HepG2 (cell line): ENCODE results near the gene OASL. TPM values are rescaled to one million over a fixed set of nuclear protein-coding genes. Genes with fewer than 3 reads are reported as not detected.

ENCODE experiments used
- ATF6 ChIP-seq: sonication (generic); formaldehyde crosslinking; conservative IDR thresholded peaks from 2 replicates; pipeline ENCODE4 v1.4.0; 2020; ENCODE audit warnings: missing genetic modification reagents
- FOXA1 ChIP-seq, 2 experiments: fragments of 450-650 bp in 1 of 2; sonication (generic) in 1 of 2; formaldehyde crosslinking in 1 of 2; IDR thresholded peaks; 2 replicates each; pipeline versions ENCODE4 v1.4.0 to v1.6.1; 2016 to 2020; ENCODE audit warnings: missing genetic modification reagents in 1 of 2
- JUND ChIP-seq: sonication (generic); formaldehyde crosslinking; IDR thresholded peaks from 2 replicates; pipeline ENCODE4 v1.8.0; 2022; ENCODE audit warnings: mild to moderate bottlenecking, missing genetic modification reagents
- POLR2G ChIP-seq: fragments of 200-400 bp; formaldehyde crosslinking; IDR thresholded peaks from 2 replicates; pipeline ENCODE4 v1.6.1; 2018; ENCODE audit warnings: mild to moderate bottlenecking, low read depth, low read length, moderate library complexity
- SAP130 ChIP-seq: IDR thresholded peaks from 2 replicates; pipeline ENCODE4 v1.6.1; 2016; ENCODE audit warnings: low read depth
- SMC3 ChIP-seq: IDR thresholded peaks from 2 replicates; pipeline ENCODE4 v1.6.1; 2011; ENCODE audit warnings: low read length, improper control_type of control experiment
- TEAD3 ChIP-seq: optimal IDR thresholded peaks from 2 replicates; pipeline ENCODE3; 2016; ENCODE audit warnings: borderline replicate concordance
- ZFX ChIP-seq: sonication (generic); formaldehyde crosslinking; IDR thresholded peaks from 2 replicates; pipeline ENCODE4 v1.4.0; 2020; ENCODE audit warnings: mild to moderate bottlenecking, low read depth, missing genetic modification reagents, moderate library complexity
- ZNF407 ChIP-seq: sonication (generic); formaldehyde crosslinking; IDR thresholded peaks from one replicate; pipeline ENCODE4 v1.5.1; 2020; ENCODE audit warnings: mild to moderate bottlenecking, missing genetic modification reagents; ENCODE audit errors: not compliant biosample characterization
- ZNF574 ChIP-seq: sonication (generic); formaldehyde crosslinking; IDR thresholded peaks from 2 replicates; pipeline ENCODE4 v1.4.0; 2020; ENCODE audit warnings: missing genetic modification reagents
- ZNF747 ChIP-seq: sonication (generic); formaldehyde crosslinking; IDR thresholded peaks from 2 replicates; pipeline ENCODE4 v1.8.1; 2023; ENCODE audit warnings: missing genetic modification reagents, mild to moderate bottlenecking, borderline replicate concordance
- ZNF879 ChIP-seq: sonication (generic); formaldehyde crosslinking; IDR thresholded peaks from 2 replicates; pipeline ENCODE4 v1.8.1; 2023; ENCODE audit warnings: missing genetic modification reagents
- ZUFSP ChIP-seq: sonication (generic); formaldehyde crosslinking; IDR thresholded peaks from 2 replicates; pipeline ENCODE4 v1.9.0; 2021; ENCODE audit warnings: missing genetic modification reagents, mild to moderate bottlenecking, borderline replicate concordance
- polyA plus RNA-seq, 8 experiments: library from polyadenylated mRNA; depleted of rRNA in 3 of 8; stranded (reverse) in 7 of 8; unstranded in 1 of 8; fragments of >200 nt; fragmentation: Illumina TruSeq in 4 of 8; extraction: Trizol in 4 of 8; gene quantifications; 2 replicates each; pipeline versions ENCODE4 v1.2.1 to v1.2.3, GENCODE V29; 2011 to 2016; ENCODE audit warnings: low read depth in 4 of 8, missing spikeins in 1 of 8, mixed read lengths in 1 of 8; ENCODE audit not compliant: insufficient read depth in 1 of 8
- total RNA-seq, 5 experiments: library from RNA; depleted of rRNA; stranded (reverse); fragments of >200 nt; fragmentation: Illumina TruSeq; extraction: Trizol; gene quantifications; 2 replicates each; pipeline ENCODE4 v1.2.3, GENCODE V29; 2016; ENCODE audit warnings: low read depth in 1 of 5

Gene OASL
- total and polyA plus RNA-seq, 2 of the 13 experiments (the other 11 are each of a cell fraction or from before 2014, with no cell fraction given): 0.11 to 0.22 TPM

- TF ChIP-seq ZNF574 (CRISPR knock-in tag) (no peak), SMC3 (no peak), ZNF879 (no peak), ZUFSP (CRISPR knock-in tag) (no peak), ZNF407 (CRISPR knock-in tag) (no peak), ZFX (CRISPR knock-in tag) (peak; percentile 22; the same call in 1 of the 2 replicates), ATF6 (CRISPR knock-in tag) (no peak), JUND (CRISPR knock-in tag) (no peak), SAP130 (CRISPR knock-in tag) (peak; percentile 24; the same call in 1 of the 2 replicates), FOXA1 (IDR thresholded peaks at IDR 0.05) (no peak), FOXA1 (CRISPR knock-in tag; IDR thresholded peaks at IDR 0.05) (peak; percentile 46), TEAD3 (peak; percentile 70), ZNF747 (CRISPR knock-in tag) (no peak), POLR2G (0 out of 2 replicates have a peak, but pooled peaks have one; percentile 32)
Measured at GRCh38 chr12:120972870-120973543, 66.0 kb downstream of the OASL start (continued).
